ENCODE measurements around the gene KCNQ1.

GRCh38 chr11:2579315-2580060, 134.7 kb downstream of the KCNQ1 start:
- TF ChIP-seq CTCF (IDR thresholded peaks at IDR 0.05) (no peak), EP300 (IDR thresholded peaks at IDR 0.05) (no peak), POLR2AphosphoS5 (IDR thresholded peaks at IDR 0.05) (no peak)

Measured in upper lobe of left lung (tissue), 4 donors.